Amniotic epithelial cell (primary cell): Measurements from ENCODE around the gene DNMT3B.
"Not testable (repeated sequence)": the region's sequence is repeated elsewhere in the genome, so short reads cannot be mapped to it uniquely, and the experiment has no call there.

Source experiments
- DNase-seq: peaks from one replicate; pipeline ENCODE4 v3.0.0-alpha.2; 2010; ENCODE audit warnings: low read depth

DNMT3B gene

DNA sequence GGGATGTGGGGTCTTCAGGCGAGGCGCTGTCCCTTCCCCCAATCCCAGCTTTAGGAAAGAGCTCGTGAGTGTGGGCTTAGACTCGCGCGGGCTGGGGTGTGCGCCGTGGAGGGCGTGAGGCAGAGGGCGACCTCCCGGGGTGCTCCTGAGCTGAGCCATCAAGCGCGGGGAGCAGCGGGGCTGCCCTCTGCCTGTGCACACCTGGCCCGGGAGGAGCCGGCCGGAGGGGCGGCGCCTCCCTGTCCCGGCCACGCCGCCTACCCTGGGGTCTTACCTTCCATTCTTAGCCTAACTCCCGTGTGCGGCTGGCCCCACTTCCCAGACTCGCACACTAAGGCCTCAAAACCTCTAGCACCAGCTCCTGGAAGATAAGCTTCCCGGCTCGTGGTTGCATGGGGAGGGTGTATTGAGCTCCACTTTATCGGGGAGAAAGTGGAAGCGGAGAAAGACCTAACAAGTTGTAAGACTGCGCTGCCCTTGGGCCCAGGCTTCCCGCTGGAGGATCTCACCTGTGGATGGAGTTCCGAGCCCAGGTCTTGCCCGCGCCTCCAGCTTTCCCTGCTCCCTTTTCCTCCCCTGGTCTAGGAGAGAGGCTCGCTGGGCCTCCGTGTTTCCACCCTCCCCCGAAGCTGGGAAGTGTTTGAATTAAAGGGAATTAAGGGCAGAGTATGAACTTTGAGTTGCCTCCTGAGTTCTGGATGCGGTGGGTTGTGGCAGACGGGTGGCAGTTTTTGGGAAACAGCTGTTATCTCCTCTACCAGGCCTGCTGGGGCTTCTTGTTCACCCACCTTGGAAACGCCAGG lies 1.2 kb downstream of the DNMT3B start:
- no peak for DNase-seq

DNA sequence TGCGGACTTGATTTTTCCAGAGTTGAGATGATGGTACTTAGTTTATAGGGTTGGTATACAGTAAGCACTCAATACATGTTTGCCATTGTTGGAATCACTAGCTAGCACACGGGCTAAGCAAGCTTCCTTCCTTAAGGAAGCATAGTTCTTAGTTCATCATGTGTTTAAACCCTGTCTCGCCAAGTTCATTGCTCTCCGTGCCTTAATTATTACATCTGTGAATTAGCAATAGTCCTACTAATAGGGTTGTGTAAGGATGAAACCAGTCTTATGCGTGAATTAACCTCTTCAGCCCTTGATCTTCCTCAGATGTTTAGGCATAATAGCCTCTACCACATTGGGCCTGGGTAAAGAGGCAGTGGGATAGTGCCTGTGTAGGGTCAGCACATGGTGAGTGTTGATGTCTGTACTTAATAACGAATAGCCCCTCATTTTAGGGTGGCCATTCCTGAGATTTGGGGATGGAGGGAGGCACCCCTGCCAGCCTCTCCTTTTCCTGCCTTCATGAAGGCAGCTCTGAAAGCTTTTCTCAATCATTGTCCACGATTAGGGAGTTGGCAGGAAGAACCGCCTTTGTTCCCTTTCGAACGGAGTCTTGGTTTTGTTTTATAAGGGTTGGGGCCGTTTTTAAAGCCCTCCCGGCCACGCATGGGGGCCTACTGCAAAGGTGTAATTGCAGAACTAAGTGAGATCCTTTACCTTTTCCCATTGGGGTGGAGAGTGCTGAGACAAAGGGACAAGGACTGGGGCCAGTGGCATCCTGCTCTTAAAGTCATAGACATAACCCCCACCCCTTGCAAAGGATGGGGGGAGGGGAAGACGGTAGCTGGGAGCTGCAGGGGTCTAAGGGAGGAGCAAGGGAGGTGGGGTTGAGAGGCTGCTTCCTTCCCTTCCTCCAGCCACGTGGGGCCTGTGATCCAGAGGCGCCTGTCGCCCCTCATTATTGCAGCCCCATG lies 2.1 kb downstream of the DNMT3B start:
- DNase-seq, result no peak

GRCh38 chr20:32765230-32765875 lies 3.2 kb downstream of the DNMT3B start:
- not testable (repeated sequence) for DNase-seq

DNA sequence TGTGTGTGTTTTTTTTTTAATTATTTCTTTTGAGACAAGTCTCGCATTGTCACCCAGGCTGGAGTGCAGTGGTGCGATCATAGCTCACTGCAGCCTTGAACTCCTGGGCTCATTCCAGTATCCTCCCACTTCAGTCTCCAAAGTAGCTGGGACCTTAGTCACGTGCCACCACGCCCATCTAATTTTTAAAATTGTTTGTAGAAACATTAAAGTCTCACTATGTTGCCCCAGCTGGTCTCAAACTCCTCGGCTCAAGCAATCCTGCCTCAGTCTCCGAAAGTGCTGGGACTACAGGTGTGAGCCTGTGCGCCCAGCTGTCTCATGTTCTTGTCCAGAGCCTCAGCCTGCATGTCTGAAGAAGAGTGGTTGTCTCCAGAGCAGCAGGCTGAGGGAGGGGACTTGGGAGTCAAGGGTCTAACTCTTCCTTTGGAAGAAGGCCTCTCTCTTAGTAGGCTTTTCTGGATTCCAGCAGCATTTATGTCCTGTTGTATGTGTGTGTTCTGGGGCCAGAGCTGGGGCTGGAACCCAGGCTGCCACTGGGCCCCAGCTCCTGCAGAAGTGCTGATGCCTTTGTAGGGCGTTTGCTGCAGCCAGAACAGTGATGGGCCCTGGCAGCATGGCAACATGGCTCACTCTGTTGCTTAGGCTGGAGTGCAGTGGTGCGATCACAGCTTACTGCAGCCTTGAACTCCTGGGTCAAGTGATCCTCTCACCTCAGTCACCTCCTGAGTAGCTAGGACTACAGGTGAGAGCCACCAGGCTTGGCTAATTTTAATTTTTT lies 5.4 kb downstream of the DNMT3B start:
- DNase-seq, result no peak

- DNase-seq, result no peak
Measured at GRCh38 chr20:32772046-32772445, 9.9 kb downstream of the DNMT3B start.

GRCh38 chr20:32773223-32773622 lies 11.0 kb downstream of the DNMT3B start:
- DNase-seq, result no peak

- no peak for DNase-seq
Measured at GRCh38 chr20:32773855-32774254, 11.7 kb downstream of the DNMT3B start.

- no peak for DNase-seq
Measured at GRCh38 chr20:32775336-32775991, 13.3 kb downstream of the DNMT3B start.

DNA sequence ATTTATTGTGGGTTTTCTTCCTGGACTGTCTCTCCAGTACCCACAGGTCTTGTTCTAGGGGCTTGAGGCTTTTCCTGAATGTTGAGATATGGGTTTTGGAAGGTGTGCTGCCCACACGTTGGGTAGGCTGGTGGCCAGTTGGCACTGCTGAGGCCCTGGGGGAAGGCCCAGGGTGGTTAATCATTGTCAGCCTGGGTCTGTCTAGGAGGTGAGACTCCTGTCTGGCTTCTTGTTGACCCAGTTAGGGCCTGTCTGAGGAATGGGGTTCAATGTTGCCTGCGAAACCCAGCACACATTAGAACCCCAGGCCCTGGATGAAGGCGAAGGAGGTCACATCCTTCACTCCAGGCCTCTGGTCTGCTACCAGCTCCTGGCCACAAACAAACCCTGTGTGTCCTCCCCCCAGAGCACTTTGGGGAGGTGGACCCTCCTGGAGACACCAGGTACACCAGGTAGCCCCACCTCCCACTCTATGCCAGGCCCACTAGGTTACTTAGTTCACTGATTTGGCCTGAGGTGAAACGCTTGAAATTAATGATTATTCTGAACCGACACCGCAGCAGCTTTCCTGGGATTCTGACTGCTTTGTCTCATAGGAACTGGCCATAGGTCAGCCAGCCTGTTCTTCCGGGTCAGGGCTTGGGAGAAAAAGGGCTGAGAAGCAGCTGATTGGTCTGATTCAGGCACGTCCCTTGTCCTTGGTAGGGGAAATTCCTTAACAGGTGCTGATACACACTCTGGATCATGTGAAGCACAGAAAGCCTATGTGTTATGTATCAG lies 15.2 kb downstream of the DNMT3B start:
- DNase-seq, result no peak

GRCh38 chr20:32779500-32780211 lies 17.5 kb downstream of the DNMT3B start:
- no peak for DNase-seq

DNA sequence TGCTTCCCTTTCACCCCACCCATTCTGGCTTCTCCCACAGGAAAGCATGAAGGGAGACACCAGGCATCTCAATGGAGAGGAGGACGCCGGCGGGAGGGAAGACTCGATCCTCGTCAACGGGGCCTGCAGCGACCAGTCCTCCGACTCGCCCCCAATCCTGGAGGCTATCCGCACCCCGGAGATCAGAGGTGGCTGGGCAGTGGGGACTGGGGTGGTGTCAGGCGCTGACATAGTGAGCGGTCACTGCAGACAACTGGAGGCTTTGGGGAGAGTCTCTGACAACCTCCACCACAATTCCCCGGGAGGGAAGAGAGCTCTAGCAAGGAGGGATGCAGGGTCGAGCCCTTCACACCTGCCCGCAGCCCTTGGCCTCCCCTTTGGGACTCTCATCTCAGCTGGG lies 18.1 kb downstream of the DNMT3B start:
- DNase-seq, result no peak

- no peak for DNase-seq
Measured at GRCh38 chr20:32780749-32781655, 18.8 kb downstream of the DNMT3B start.

DNA sequence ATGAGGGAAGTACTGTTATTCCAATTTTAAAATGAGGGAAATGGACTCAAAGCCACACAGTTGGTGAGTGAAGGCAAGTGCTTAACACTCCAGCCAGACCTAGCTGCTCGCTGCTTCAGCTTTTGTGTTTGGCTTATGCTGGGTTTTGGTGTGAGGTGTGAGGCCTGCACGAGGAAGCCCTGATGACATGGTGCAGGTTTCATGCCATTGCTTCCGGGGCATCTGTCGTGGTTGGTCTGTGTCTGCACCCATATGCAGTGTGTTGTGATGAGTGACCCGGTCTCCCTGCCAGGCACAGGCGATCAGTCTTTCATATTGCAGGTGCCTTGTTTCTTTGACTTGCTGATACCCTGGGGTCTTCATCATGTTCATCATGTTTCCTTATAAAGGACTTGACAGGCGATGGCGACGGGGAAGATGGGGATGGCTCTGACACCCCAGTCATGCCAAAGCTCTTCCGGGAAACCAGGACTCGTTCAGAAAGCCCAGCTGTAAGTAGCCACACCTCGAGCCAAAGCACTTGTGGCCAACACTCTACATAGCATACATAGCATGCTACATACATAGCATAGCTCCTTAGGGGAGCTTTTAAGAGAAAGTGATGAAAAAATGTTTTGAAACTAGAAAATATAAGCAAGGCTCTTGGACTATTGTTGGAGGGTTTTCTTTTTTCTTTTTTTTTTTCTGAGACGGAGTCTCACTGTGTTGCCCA lies 22.3 kb downstream of the DNMT3B start:
- no peak for DNase-seq

- DNase-seq, result no peak
Measured at GRCh38 chr20:32786059-32786760, 24.0 kb downstream of the DNMT3B start.

- DNase-seq, result no peak
Measured at GRCh38 chr20:32787168-32787567, 25.0 kb downstream of the DNMT3B start.

GRCh38 chr20:32789896-32790750 lies 27.9 kb downstream of the DNMT3B start:
- peak; percentile 62 for DNase-seq

GRCh38 chr20:32790751-32791057 lies 28.5 kb downstream of the DNMT3B start:
- no peak for DNase-seq
